ENCODE measurements around the gene KDM3A. TPM values are rescaled to one million over a fixed set of nuclear protein-coding genes. Genes with fewer than 3 reads are reported as not detected.

The KDM3A gene
- total and polyA plus RNA-seq, 3 experiments from 2014 or later, result 21.1 to 46.2 (median 45.8) TPM

DNA sequence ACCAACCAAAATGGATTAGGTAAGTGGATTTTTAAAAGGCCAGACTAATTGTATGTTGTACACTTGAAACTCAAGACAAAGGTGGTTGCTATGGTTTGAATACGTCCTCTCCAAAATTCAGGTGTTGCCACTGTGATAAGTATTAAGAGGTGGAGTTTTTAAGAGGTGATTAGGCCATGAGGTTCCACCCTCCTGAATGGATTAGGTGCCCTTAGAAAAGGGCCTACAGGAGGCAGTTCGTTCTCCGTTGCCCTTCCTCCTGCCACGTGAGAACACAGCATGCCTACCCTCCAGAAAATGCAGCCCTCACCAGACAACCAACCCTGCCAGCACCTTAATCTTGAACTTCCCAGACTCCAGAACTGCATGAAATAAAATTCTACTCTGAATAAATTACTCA, 70.9 kb downstream of the KDM3A start:
- CTCF ChIA-PET, result no interaction called here
- peaks cover 24% of the 10 kb centered on the region for H3K36me3 ChIP-seq (ENCODE audit: insufficient read depth, low read length)

DNA sequence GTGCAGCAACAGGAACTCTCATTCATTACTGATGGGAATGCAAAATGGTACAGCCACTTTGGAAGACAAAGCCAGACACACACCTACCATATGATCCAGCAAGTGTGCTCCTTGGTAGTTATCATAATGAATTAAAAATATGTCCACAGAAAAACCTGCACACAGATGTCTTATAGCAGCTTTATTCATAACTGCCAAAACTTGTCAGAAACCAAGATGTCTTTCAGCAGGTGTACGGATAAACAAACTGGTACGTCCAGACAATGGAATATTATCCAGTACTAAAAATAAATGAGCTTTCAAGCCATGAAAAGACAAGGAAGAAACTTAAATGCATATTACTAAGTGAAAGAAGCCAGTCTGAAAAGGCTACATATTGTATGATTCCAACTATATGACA, 71.7 kb downstream of the KDM3A start:
- ChIA-PET POLR2A (no interaction called here), CTCF (no interaction called here)
- Mint-ChIP-seq H3K36me3 (peaks cover 14 to 32% (median 29%) of the 10 kb centered on the region in 3 donors), H3K4me3 (no peak overlapping the region), H3K4me1 (peaks cover 10 to 12% (median 10%) of the 10 kb centered on the region in 3 donors), H3K27ac (peak overlapping the region in 1 of 8 donors; percentile 62), H3K27me3 (no peaks in the 10 kb centered on the region), H3K9me3 (no peaks in the 10 kb centered on the region)
- peaks cover 21% of the 10 kb centered on the region for H3K36me3 ChIP-seq (ENCODE audit: insufficient read depth, low read length)
- H3K9me3 ChIP-seq (ENCODE audit: low read length), result no peaks in the 10 kb centered on the region
- no peak for DNase-seq
- no peak overlapping the region for H3K4me3 ChIP-seq (ENCODE audit: low read length)
- no peaks in the 10 kb centered on the region for H3K27me3 ChIP-seq (ENCODE audit: insufficient read depth, low read length, poor library complexity, severe bottlenecking)
- H3K4me1 ChIP-seq (ENCODE audit: insufficient read depth, low read length), result no peaks in the 10 kb centered on the region
- H3K27ac ChIP-seq (ENCODE audit: low read depth, low read length), result no peak overlapping the region

More for the DNA sequence above, 70.9 kb downstream of the KDM3A start:
- Mint-ChIP-seq H3K4me1 (peaks cover 10 to 14% (median 12%) of the 10 kb centered on the region in 3 donors), H3K27ac (no peak overlapping the region), H3K27me3 (no peaks in the 10 kb centered on the region), H3K4me3 (no peak overlapping the region), H3K36me3 (peaks cover 18 to 41% (median 32%) of the 10 kb centered on the region in 3 donors), H3K9me3 (no peaks in the 10 kb centered on the region)
- POLR2A ChIA-PET, result no interaction called here
- H3K27me3 ChIP-seq (ENCODE audit: insufficient read depth, low read length, poor library complexity, severe bottlenecking), result no peaks in the 10 kb centered on the region
- no peak overlapping the region for H3K4me3 ChIP-seq (ENCODE audit: low read length)
- H3K9me3 ChIP-seq (ENCODE audit: low read length), result no peaks in the 10 kb centered on the region
- no peaks in the 10 kb centered on the region for H3K4me1 ChIP-seq (ENCODE audit: insufficient read depth, low read length)
- H3K27ac ChIP-seq (ENCODE audit: low read depth, low read length), result no peak overlapping the region
- no peak for DNase-seq

- no peaks in the 10 kb centered on the region for H3K9me3 Mint-ChIP-seq
- Histone ChIP-seq H3K4me1 (ENCODE audit: insufficient read depth, low read length) (no peaks in the 10 kb centered on the region), H3K27ac (ENCODE audit: low read depth, low read length) (no peak overlapping the region), H3K27me3 (ENCODE audit: insufficient read depth, low read length, poor library complexity, severe bottlenecking) (no peaks in the 10 kb centered on the region), H3K4me3 (ENCODE audit: low read length) (no peak overlapping the region), H3K36me3 (ENCODE audit: insufficient read depth, low read length) (peaks cover 9% of the 10 kb centered on the region), H3K9me3 (ENCODE audit: low read length) (no peaks in the 10 kb centered on the region)
- peaks cover 10 to 15% (median 10%) of the 10 kb centered on the region in 3 donors for H3K4me1 Mint-ChIP-seq
- H3K4me3 Mint-ChIP-seq, result no peak overlapping the region
- ChIA-PET CTCF (no interaction called here), POLR2A (no interaction called here)
- no peak overlapping the region for H3K27ac Mint-ChIP-seq
- H3K36me3 Mint-ChIP-seq, result peaks cover 8 to 23% (median 21%) of the 10 kb centered on the region in 3 donors
- no peaks in the 10 kb centered on the region for H3K27me3 Mint-ChIP-seq
- no peak for DNase-seq
Measured at GRCh38 chr2:86513948-86514660, 72.9 kb downstream of the KDM3A start.

- POLR2A ChIA-PET, result interaction anchor here (0.6 kb wide), 2 partner anchors 28 to 268 kb away, joined by 3 read pairs; no protein-coding TSS in a partner anchor
- Mint-ChIP-seq H3K36me3 (peaks cover 0 to 8% (median 8%) of the 10 kb centered on the region in 3 donors), H3K9me3 (peaks cover 0 to 12% (median 5%) of the 10 kb centered on the region in 5 donors), H3K27me3 (no peaks in the 10 kb centered on the region), H3K4me1 (peaks cover 5 to 8% (median 5%) of the 10 kb centered on the region in 3 donors), H3K27ac (peak overlapping the region in 1 of 8 donors; percentile 12), H3K4me3 (no peak overlapping the region)
- Histone ChIP-seq H3K4me1 (ENCODE audit: insufficient read depth, low read length) (no peaks in the 10 kb centered on the region), H3K27ac (ENCODE audit: low read depth, low read length) (no peak overlapping the region), H3K27me3 (ENCODE audit: insufficient read depth, low read length, poor library complexity, severe bottlenecking) (no peaks in the 10 kb centered on the region), H3K36me3 (ENCODE audit: insufficient read depth, low read length) (no peaks in the 10 kb centered on the region), H3K9me3 (ENCODE audit: low read length) (peaks cover 8% of the 10 kb centered on the region), H3K4me3 (ENCODE audit: low read length) (no peak overlapping the region)
- CTCF ChIA-PET, result interaction anchor here (0.9 to 2.1 kb wide), 8 partner anchors 11 to 289 kb away, joined by 3 to 6 read pairs (median 4); no protein-coding TSS in a partner anchor
- DNase-seq, result peak in 3 of 5 donors; percentile 27 to 62 (median 53)
Measured at GRCh38 chr2:86518481-86518880, 77.3 kb downstream of the KDM3A start.

DNA sequence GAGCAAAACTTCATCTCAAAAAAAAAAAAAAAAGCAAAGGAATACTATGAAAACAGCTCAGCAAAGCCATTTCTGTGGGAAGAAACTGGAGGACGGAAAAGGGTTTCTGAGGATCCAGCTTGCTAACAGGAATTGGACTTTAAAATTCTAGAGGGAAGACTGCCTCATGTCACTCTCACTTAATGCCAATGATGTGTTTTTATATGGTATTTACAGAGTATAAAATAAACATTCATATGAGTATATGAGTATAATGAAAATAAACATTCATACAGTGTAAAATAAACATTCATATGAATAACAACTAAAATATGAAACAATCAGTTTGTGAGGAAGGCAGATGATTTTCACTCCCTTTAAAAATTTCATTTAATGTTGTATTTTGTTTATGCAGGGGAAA, 78.2 kb downstream of the KDM3A start:
- no peak overlapping the region for H3K27ac Mint-ChIP-seq
- H3K4me1 ChIP-seq (ENCODE audit: insufficient read depth, low read length), result no peaks in the 10 kb centered on the region
- H3K27me3 ChIP-seq (ENCODE audit: insufficient read depth, low read length, poor library complexity, severe bottlenecking), result no peaks in the 10 kb centered on the region
- peaks cover 8% of the 10 kb centered on the region for H3K9me3 ChIP-seq (ENCODE audit: low read length)
- H3K4me3 ChIP-seq (ENCODE audit: low read length), result no peak overlapping the region
- H3K36me3 Mint-ChIP-seq, result peaks cover 0 to 9% (median 6%) of the 10 kb centered on the region in 3 donors
- H3K9me3 Mint-ChIP-seq, result peaks cover 0 to 12% (median 5%) of the 10 kb centered on the region in 5 donors
- DNase-seq, result no peak
- H3K27ac ChIP-seq (ENCODE audit: low read depth, low read length), result no peak overlapping the region
- POLR2A ChIA-PET, result no interaction called here
- H3K4me1 Mint-ChIP-seq, result peaks cover 5 to 8% (median 6%) of the 10 kb centered on the region in 3 donors
- CTCF ChIA-PET, result interaction anchor here (0.9 to 2.1 kb wide), 4 partner anchors 12 to 288 kb away, joined by 3 to 6 read pairs (median 4); no protein-coding TSS in a partner anchor
- H3K36me3 ChIP-seq (ENCODE audit: insufficient read depth, low read length), result no peaks in the 10 kb centered on the region
- no peak overlapping the region for H3K4me3 Mint-ChIP-seq
- no peaks in the 10 kb centered on the region for H3K27me3 Mint-ChIP-seq

- no peak overlapping the region for H3K4me3 Mint-ChIP-seq
- Histone ChIP-seq H3K4me1 (ENCODE audit: insufficient read depth, low read length) (no peaks in the 10 kb centered on the region), H3K9me3 (ENCODE audit: low read length) (peaks cover 8% of the 10 kb centered on the region), H3K36me3 (ENCODE audit: insufficient read depth, low read length) (no peaks in the 10 kb centered on the region), H3K27ac (ENCODE audit: low read depth, low read length) (no peak overlapping the region), H3K4me3 (ENCODE audit: low read length) (no peak overlapping the region), H3K27me3 (ENCODE audit: insufficient read depth, low read length, poor library complexity, severe bottlenecking) (no peaks in the 10 kb centered on the region)
- peak overlapping the region in 2 of 8 donors; percentile 7 to 71 for H3K27ac Mint-ChIP-seq
- CTCF ChIA-PET, result no interaction called here
- H3K36me3 Mint-ChIP-seq, result peaks cover 0 to 12% (median 3%) of the 10 kb centered on the region in 3 donors
- H3K4me1 Mint-ChIP-seq, result peaks cover 0 to 4% (median 3%) of the 10 kb centered on the region in 3 donors
- H3K27me3 Mint-ChIP-seq, result no peaks in the 10 kb centered on the region
- POLR2A ChIA-PET, result no interaction called here
- DNase-seq, result no peak
- peaks cover 0 to 12% (median 5%) of the 10 kb centered on the region in 5 donors for H3K9me3 Mint-ChIP-seq
Measured at GRCh38 chr2:86520153-86520552, 79.0 kb downstream of the KDM3A start.

DNA sequence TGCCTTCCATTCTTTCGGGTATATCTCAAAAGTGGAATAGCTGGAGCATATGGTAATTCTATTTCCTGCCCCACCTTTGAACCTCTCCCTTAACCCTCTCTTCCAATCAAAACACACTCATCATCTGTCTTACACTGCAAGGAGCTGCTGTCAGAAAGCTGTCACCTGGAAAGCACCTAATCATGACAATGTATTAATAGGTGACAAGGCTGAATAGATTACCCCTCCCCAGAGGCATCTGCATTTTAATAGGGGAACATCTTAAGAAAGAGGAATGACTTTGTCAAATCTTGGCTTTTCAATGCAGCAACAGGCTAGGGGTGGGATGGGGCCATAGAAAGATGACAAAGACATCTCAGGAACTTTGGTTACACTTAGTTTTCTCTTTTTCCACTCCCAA, 80.8 kb downstream of the KDM3A start:
- no peaks in the 10 kb centered on the region for H3K27me3 Mint-ChIP-seq
- H3K27ac ChIP-seq (ENCODE audit: low read depth, low read length), result no peak overlapping the region
- H3K36me3 Mint-ChIP-seq, result peaks cover 3 to 22% (median 4%) of the 10 kb centered on the region in 3 donors
- H3K9me3 Mint-ChIP-seq, result peaks cover 0 to 12% (median 5%) of the 10 kb centered on the region in 5 donors
- H3K27me3 ChIP-seq (ENCODE audit: insufficient read depth, low read length, poor library complexity, severe bottlenecking), result no peaks in the 10 kb centered on the region
- no peak for DNase-seq
- POLR2A ChIA-PET, result no interaction called here
- peaks cover 8% of the 10 kb centered on the region for H3K9me3 ChIP-seq (ENCODE audit: low read length)
- CTCF ChIA-PET, result no interaction called here
- no peaks in the 10 kb centered on the region for H3K36me3 ChIP-seq (ENCODE audit: insufficient read depth, low read length)
- H3K4me1 Mint-ChIP-seq, result peaks cover 0 to 4% (median 1%) of the 10 kb centered on the region in 3 donors
- no peaks in the 10 kb centered on the region for H3K4me1 ChIP-seq (ENCODE audit: insufficient read depth, low read length)
- no peak overlapping the region for H3K27ac Mint-ChIP-seq
- no peak overlapping the region for H3K4me3 Mint-ChIP-seq
- no peak overlapping the region for H3K4me3 ChIP-seq (ENCODE audit: low read length)

DNA sequence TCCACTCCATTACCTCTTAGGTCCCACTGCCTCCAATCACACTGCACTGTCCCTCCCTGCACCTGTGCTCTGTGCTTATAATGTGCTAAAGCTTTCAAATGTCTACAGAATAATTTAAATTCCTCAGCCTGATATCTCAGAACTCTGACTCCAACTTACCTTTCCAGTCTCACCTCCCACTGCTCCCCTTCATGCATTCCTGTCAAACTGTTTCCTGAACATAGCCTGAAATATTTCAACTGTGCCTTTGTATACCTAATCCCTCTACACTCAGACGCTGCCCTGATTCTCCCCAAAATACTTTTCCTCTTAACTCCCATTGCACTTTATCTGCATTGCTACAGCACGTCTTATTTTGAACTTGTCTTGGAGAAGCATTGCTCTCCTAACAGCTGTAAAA, 81.5 kb downstream of the KDM3A start:
- peaks cover 3 to 27% (median 4%) of the 10 kb centered on the region in 3 donors for H3K36me3 Mint-ChIP-seq
- Histone ChIP-seq H3K36me3 (ENCODE audit: insufficient read depth, low read length) (no peaks in the 10 kb centered on the region), H3K4me3 (ENCODE audit: low read length) (no peak overlapping the region), H3K9me3 (ENCODE audit: low read length) (peaks cover 8% of the 10 kb centered on the region), H3K27me3 (ENCODE audit: insufficient read depth, low read length, poor library complexity, severe bottlenecking) (no peaks in the 10 kb centered on the region), H3K4me1 (ENCODE audit: insufficient read depth, low read length) (no peaks in the 10 kb centered on the region), H3K27ac (ENCODE audit: low read depth, low read length) (no peak overlapping the region)
- ChIA-PET POLR2A (no interaction called here), CTCF (no interaction called here)
- H3K27ac Mint-ChIP-seq, result no peak overlapping the region
- peaks cover 0 to 4% (median 1%) of the 10 kb centered on the region in 3 donors for H3K4me1 Mint-ChIP-seq
- DNase-seq, result no peak
- H3K27me3 Mint-ChIP-seq, result no peaks in the 10 kb centered on the region
- H3K9me3 Mint-ChIP-seq, result peaks cover 0 to 12% (median 5%) of the 10 kb centered on the region in 5 donors
- H3K4me3 Mint-ChIP-seq, result no peak overlapping the region
